SH-SY5Y (cell line): Measurements from ENCODE around the gene FAM151B.

Source experiments
- GATA2 ChIP-seq: IDR thresholded peaks from 2 replicates; pipeline ENCODE4 v1.6.1; 2011; ENCODE audit warnings: mild to moderate bottlenecking, low read depth, low read length
- GATA3 ChIP-seq: IDR thresholded peaks from 2 replicates; pipeline ENCODE4 v1.6.1; 2011; ENCODE audit warnings: low read depth, mild to moderate bottlenecking, low read length, moderate library complexity

FAM151B gene

DNA sequence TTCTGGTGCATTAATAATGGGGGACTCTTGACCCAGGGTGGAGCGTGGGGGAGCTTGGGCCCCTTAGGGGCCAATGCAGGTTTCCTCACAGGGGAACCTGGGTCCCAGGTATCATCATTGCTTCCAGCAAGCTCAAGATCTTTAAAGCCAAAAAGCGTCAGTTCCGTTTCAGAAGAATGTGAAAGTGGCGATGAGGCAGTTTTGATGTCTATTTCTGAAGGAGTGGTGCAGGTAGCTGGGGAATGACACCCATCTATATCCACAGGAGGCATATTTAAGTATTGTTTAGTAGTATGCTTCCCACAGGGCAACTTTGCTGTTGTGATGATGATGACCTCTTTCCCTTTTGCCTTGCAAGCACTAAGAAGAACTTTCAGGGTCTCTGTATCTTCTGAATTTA is 71.3 kb downstream of the FAM151B start:
- no peak for TF ChIP-seq GATA3
- TF ChIP-seq GATA2: no peak

DNA sequence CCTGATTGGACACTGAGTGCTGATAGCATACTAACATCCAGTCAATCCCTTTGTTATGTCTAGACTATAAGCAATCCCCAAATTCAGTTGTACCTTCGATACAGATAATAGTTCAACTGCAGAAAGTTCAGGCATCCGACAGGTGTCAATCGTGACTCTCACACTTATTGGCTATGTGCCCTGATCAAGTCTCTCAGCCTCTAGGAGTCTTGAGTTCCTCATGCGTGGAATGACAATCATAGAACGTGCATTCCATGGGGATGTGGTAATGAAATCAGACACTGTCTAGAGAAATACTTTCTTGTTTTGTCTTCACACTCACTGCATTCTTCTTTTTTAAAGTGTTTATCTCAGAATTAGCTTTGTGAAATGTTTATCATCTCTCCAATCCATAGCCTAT is 77.4 kb downstream of the FAM151B start:
- TF ChIP-seq GATA2 (no peak), GATA3 (no peak)

DNA sequence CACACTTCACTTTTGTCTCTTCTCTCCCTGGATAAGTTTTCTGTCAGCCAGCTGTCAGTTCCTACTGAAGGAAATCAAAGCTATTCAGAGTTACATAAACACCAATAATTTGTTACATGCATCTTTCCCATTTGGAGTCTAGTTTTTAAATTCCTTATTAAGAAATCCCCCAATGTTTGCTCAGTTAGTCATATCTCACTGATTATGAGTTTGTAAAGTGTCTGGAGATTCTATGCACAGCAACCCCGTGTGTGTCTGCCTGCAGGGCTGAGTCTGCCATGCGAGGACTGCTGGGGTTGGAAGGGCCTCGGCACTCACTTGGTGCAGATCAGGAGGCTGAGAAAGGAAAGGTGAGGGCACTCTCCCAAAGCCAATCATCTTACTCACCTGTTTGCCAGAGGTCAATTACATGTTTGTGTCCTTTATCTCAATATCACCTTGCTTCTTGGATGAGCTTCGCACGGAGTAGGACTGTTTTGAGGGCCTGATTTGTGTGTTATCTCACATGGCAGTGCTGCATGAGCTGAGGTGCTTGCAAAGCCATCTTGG is 78.9 kb downstream of the FAM151B start:
- TF ChIP-seq GATA2: no peak
- no peak for TF ChIP-seq GATA3

DNA sequence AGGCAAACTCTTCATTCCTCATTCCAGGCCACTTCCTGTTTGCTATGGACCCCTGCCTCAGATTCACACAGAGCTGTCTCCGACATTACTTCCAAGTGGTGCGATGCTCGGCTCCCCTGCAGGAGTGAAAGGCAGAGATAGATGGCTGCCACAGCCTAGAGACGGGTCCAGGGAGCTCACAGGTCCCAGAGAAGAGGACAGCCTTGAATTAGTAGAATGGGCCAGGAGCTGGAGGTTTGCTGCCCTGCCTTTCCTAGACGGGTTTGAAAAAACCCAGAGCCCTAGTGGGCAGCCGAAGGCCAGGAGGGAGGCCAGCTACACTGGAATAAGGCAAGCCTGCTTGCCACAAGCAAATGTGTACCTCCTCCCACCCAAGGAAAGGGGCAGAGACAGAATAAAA is 80.4 kb downstream of the FAM151B start:
- TF ChIP-seq GATA2 (no peak), GATA3 (no peak)

DNA sequence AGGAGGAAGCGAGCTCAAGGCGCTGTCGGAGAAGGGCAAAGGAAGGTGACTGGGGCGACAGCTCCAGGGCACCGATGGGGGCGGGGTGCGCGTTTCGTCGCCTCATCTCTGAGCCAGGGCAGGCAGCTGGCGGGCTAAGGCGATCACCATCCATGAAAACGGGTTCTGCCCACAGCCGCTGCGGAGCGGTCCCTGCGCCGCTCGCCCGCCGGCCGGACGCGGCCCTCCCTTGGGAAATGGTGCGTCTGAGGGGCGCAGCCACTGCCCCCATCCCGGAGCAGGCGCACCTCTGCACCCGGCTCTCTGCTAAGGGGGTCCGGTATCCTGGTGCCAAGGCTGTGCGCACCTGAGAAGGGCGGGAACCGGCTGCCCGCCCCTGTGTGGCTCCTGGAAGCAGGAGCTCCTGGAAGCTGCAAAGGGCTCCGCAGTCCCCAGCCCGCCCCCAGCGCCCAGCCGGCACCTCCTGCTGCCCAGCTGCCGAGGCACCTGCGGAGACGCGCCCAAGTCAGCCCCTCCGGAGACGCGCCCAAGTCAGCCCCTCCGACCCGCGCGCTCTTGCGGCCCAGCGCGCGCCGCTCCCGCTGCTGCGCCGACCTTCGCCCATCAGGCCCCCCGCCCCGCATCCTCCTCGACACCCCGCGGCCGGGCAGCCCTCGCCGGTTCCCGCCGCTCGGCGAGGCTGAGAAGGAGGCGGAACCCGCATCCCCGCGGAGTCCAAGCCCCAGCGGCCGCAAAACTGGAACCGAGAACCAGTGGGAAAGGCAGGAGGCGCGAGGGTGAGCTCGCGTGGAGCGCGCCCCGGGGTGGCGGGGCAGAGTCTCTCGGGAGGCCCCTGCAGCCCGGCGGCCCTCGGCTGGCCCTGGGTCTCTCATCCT is 81.4 kb downstream of the FAM151B start:
- TF ChIP-seq GATA3 (no peak), GATA2 (no peak)

DNA sequence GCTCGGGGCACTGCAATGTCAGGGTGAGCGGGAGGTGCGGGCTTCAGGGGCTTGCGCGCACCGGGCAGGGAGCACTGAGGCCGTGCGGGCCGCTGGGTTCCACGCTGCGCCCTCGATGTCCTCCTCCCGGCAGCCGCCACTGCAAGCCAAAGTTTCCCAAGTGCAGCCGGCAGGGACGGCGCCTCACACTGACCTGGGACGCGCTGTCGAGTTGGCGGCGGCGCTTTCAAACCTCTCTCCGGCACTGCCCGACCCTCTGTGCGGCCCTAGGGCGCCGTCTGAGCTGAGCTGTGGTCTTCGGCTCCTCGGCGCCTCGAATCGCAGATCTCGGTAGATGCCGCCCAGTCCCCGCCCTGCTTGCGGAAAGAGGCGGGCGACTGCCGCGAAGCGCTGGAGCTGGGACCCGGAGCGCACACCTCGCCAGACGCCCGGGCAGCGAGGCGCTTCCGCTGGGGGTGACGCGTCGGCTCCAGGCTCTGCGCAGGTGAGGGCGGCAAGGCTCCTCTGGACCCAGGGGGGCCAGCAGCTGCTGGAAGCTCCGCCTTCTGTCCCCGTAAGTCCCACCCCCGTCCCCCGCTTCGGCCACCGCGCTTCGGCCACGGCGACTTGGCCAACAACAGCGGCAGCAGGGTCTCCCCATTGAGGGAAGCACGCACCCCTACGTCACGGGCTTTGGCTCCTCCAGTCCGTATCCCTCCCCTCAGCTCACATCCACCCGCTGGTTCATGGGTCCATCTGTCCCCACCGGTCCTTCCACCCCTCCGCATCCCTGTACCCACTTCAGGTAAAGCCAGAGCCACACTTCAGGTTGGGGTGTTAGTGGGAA is 82.3 kb downstream of the FAM151B start, which contains the start of gene ANKRD34B:
TSS of gene ANKRD34B (minus strand) at position 320 of the 826 bp plus-strand sequence. CDS start 10,261 bp downstream, outside the sequence.
- TF ChIP-seq GATA3 (no peak), GATA2 (no peak)

DNA sequence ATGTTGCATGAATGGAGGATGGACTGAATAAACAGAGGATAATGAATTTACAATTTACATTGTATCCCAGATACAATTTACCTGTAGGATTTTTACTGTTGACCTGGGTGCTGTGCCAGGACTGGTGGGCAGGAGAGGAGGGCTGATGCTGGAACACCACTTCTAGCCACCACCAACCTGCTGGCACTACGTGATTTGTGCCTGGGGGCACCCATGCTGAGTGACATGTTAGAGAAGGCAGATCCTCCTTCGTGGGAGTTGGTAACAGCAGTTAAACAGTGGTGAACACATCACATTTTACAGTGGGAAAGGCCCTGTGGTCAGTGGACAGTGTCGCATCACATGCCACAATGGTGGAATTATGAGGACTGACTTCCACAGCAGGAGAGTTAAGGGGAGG is 85.2 kb downstream of the FAM151B start:
- TF ChIP-seq GATA2: no peak
- no peak for TF ChIP-seq GATA3

DNA sequence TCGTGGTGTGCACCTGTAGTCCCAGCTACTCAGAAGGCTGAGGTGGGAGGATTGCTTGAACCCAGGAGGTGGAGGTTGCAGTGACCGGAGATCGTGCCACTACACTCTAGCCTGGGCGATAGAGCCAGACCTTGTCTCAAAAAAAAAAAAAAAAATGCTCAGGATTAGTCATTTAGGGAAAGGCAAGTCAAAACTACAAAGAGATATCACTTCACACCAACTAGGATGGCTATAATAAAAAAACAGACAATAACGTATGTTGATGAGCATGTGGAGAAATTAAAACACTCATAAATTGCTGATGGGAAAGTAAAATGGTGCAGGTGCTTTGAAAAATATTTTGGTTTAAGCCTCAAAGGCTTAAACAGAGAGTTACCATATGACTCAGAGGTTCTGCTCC is 88.5 kb downstream of the FAM151B start:
- TF ChIP-seq GATA2: no peak
- no peak for TF ChIP-seq GATA3

DNA sequence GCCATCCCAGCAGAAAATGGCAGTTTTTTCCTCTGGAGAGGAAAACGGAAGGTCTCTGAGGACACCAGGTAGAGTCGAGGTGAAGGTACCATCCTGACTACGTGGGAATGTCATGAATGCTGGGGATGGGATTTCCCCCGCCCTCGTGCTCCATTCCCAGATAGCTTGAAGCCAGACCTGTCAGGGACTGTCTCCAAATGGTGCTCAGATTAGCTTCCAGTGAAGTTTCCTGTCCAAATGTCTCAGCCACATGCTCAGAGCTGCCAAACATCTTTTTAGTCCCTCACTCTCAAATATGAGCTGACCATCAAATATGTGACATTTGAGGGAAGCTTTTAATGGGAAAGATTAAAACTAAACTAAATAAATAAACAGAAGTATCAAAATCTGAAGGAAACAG is 89.8 kb downstream of the FAM151B start:
- TF ChIP-seq GATA3 (no peak), GATA2 (no peak)

DNA sequence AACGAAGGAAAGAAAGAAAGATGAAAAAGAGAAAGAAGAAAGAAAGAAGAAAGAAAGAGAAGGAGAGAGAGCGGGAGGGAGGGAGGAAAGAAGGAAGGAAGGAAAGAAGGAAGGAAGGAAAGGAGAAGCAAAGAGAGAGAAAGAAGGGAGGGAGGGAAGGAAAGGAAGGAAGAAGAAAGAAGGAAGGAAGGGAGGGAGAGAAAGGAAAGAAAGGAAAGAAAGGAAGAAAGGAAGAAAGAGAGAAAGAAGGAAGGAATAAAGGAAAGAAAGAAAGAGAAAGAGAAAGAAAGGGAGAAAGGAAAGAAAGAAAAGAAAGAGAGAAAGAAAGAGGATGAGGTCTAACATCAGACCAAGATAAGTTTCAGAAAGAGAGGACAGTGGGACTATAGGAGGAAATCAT is 91.2 kb downstream of the FAM151B start:
- TF ChIP-seq GATA3: no peak
- TF ChIP-seq GATA2: no peak

DNA sequence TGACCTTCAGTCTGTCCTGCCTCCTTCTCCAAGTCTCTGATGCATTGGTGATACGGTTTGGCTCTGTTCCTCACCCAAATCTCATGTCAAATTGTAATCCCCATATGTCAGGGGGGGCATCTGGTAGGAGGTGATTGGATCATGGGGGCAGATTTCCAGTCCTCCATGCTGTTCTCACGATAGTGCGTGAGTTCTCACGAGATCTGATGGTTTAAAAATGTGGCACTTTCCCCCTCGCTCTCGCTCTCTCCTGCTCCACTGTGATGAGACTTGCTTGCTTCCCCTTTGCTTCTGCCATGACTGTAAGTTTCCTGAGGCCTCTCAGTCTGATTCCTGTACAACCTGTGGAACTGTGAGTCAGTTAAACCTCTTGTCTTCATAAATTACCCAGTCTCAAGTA is 96.9 kb downstream of the FAM151B start:
- TF ChIP-seq GATA2: no peak
- no peak for TF ChIP-seq GATA3

DNA sequence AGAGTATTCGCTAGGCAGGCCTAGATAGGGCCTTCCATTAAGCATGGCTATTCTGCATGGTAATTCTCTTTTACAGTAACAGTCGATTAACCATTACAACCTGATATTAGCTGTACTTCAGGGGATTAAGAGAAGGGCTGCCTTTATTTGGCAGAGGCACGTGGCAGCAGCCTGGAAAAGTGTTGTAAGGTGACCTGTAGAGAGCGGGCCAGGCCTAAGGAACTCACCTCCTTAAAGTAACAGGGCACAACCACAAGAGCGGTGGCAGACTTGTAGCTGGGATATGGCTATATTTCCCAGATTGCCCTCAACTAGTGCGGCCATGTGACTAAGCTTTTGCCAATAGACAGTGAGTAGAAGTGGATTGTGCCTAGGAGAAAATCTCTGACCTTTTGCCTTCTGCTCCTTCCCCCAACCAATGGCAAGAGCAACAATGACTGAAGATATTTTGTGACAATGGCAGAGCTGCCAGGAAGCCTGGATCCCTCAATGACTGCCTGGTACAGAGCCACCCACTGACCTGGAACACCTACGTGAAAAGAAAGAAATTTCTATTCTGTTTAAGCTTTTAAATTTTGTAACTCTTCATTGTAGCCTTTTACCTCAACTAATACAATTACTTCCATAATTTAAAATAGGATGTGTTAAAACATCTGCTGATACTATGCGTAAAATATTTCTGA is 101.1 kb downstream of the FAM151B start:
- TF ChIP-seq GATA2 (no peak), GATA3 (no peak)

DNA sequence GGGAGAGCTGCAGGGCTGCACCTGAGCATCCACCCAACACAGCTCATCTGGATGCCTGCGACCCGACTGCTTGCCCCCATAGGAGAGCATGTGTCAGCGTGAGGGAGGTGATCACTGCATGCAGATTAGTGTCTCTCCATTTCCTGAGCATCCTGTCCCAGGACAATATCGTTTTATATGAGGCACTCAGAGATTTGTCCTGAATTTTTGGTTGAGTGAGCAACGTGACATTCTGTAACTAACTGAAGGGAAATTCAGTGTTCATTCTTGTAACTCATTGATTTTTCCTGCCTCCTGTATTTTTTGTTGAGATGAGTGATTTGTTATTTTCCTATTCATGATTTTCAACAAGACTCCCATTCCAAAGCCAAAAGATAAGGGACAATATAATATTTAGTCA is 102.9 kb downstream of the FAM151B start:
- TF ChIP-seq GATA2: no peak

DNA sequence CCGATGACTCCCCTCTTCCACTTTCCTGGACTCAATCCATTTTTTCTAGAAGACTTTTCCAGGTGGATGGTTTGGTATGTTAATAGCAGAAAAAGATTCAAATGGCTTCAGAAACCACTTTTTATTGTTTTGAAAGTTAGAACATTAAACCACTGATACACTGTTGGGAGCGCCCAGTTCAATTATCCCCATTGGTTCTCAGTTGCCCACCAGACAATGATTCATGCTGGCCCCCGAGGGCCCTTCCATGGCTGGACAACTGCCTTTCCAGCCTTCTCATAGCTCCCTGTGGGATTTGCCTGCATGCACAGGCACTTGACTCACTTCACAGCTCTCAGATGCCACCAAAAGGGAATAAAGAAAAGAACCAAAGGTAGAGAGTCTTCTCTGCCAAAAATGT is 103.5 kb downstream of the FAM151B start:
- TF ChIP-seq GATA2: no peak
- TF ChIP-seq GATA3: no peak
